Activated T-helper 1 cell treated with Interleukin-2 at 50 U/mL for 16 hours (primary cell): ENCODE results near the gene ST6GAL1.
"Not testable (repeated sequence)": the region's sequence is repeated elsewhere in the genome, so short reads cannot be mapped to it uniquely, and the experiment has no call there.

Experiments
- DNase-seq: peaks from one replicate; pipeline ENCODE4 v3.0.0-alpha.2; 2020; ENCODE audit warnings: low read depth

The ST6GAL1 gene

GRCh38 chr3:187021748-187022402 lies 91.5 kb downstream of the ST6GAL1 start:
- no peak for DNase-seq

DNA sequence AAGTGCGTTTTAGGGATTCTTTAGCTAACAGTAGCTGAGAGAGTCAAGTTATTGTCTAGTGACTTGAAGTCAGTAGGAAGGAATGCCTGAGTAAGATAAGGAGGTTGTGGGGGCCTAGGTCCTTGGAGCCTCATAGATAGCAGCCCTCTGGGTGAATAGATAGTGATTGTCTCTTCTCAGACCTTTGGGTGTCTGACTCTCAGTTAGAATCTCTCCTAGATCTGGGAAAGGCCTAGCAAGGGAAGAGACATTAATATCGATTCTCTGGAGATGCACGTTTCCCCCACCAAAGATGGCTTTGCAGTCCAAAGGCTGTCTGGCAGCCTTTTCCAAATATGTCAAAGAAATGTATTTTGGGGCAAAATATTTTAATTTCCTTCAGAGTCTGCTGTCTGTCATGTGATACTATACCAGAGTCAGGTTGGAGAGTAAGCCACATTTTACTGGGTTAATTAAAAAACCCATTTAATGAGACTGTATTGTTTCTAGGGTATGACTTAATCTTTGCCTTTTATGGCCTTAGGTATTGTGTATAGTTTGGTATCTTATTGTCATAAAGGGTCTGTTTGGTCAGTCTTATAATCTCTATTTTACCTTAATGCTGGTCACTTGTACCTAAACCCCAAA lies 92.2 kb downstream of the ST6GAL1 start:
- no peak for DNase-seq

DNA sequence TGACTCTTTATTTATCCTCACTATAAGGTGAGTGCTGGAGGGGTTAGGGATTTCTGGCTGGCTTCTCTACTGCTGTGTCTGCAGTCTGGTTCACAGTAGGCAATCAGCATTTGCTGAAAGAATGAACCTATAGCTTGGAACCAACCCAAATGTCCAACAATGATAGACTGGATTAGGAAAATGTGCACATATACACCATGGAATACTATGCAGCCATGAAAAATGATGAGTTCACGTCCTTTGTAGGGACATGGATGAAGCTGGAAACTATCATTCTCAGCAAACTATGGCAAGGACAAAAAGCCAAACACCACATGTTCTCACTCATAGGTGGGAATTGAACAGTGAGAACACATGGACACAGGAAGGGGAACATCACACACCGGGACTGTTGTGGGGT lies 93.0 kb downstream of the ST6GAL1 start:
- not testable (repeated sequence) for DNase-seq

DNA sequence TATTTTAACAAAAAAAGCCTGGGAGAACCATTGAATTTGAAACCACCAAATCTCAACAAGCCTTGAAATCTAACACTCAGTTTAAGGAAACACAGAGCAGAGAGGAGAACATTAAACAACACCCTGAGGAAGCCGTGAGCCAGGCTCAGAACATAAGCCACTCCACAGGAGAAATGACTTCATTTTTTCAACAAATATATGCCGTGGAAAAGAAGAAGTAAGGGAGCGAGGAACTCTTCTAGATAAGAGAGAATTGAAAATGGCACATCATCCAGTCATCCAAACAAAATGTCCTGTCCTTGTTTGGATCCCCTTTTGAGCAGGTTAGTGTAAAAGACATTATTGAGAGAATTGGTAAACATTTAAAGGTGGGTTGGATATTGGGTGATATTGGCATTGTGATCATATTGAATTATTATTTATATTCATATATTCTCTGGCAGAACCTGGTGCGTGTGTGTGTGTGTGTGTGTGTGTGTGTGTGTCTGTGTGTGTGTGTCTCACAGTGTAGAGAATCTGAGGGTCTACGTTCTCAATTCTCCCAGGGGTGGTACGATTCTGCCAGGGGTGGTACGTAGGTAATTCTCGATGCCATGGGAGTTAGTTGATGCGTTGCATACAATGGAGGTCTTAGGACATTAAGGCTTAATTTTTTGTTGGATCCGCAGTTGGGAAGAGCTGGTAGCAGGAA lies 94.4 kb downstream of the ST6GAL1 start:
- DNase-seq, result no peak

GRCh38 chr3:187025254-187025655 lies 94.9 kb downstream of the ST6GAL1 start:
- peak; percentile 10 for DNase-seq

GRCh38 chr3:187025656-187026316 lies 95.5 kb downstream of the ST6GAL1 start:
- no peak for DNase-seq

DNA sequence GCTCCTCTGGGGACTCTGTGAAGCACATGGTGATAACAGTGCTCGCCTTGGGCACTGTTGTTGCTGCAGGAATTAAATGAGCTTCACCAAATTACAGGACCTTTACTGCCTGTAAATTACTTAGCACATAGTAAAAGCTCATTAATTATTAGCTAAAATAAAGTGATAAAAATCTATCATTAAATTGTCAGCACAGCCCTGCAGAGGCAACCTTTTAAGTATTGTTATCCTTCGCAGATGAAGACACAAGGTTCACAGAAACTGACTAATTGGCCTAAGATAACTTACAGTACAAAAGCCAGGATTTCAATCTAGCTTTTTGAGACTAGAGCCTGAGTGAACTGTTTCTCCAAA lies 96.0 kb downstream of the ST6GAL1 start:
- DNase-seq, result no peak

DNA sequence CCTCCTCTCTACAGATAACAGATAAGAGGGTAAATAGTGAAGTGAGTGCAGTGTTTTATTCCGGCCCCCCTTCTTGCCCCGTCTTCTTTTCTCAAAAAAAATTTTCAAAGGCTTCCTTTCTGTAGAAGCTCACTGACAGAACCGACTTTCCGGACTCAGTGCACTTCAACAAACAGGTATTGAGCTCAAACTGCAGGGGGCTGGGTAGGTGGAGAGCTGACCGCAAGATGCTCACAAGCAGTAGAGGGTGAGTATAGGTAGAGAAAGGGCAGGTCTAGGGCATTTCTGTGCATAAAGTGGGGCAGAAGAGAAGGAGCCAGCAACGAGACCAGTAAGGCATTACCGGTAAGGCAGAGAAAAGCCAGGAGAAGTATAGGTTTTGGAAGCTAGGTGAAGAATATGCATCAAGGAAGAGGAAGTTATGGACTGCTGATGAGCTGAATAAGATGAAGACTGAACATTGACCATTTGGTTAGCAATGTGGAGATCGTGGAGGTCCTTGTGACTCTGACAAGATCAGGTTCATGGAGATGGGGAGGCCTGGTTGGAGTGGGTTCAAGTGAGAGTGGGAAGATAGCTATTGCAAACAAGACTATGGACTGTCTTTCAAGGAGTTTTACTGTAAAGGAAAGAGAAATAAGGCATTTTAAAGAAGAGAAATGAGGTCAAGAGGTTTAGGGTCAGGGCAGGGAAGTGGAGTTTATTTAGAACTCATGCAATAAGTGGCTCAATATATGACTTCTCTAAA lies 97.4 kb downstream of the ST6GAL1 start:
- DNase-seq, result peak; percentile 60

GRCh38 chr3:187031934-187032333 lies 101.6 kb downstream of the ST6GAL1 start:
- DNase-seq, result no peak

DNA sequence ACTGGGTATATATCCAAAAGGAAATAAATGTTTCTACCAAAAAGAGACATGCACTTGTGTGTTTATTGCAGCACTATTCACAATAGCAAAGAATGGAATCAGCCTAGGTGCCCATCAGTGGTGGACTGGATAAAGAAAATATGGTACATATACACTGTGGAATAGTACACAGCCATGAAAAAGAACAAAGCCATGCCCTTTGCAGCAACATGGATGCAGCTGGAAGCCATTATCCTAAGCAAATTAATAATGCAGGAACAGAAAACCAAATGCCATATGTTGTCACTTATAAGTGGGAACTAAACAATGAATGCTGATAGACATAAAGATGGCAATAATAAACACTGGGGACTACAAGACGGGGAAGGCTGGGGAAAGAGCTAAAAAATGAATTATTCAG lies 106.1 kb downstream of the ST6GAL1 start:
- no peak for DNase-seq

GRCh38 chr3:187039100-187039722 lies 108.9 kb downstream of the ST6GAL1 start:
- DNase-seq, result no peak

DNA sequence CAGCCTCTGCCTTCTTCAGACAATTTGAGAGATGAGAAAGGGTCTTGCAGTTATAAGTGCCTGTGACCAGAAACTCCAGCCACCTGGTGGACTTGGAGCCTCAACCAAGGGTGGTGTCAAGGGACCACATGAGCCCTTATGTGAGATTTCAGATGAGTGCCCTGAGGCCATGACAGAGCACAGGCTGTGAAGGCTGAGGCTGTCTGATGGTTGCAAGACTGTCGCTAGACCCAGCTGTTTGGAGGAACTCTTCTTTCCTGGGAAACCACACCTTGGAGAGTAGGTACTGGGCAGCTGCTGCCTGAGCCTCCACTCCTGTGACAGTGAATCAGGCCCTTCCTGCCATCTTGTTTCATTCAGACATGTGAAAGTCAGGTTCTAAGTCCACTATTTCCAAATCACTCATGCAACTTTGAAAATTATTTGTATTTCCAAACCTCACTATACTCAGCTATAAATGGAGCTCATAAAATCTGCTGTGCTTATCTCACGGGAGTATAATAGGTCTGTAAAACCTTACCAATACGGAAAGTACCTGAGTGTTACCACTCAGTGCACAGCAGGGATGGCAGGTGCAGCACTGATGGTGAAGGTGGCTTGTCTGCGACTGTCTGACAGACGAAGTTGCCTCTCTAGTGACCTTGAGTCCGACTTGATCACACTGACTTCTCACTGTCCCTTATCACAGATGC lies 109.5 kb downstream of the ST6GAL1 start:
- DNase-seq, result no peak

GRCh38 chr3:187040516-187041361 lies 110.4 kb downstream of the ST6GAL1 start:
- no peak for DNase-seq

- DNase-seq, result peak; percentile 24
Measured at GRCh38 chr3:187041362-187042307, 111.3 kb downstream of the ST6GAL1 start.

- DNase-seq, result no peak
Measured at GRCh38 chr3:187042346-187042745, 112.0 kb downstream of the ST6GAL1 start.

DNA sequence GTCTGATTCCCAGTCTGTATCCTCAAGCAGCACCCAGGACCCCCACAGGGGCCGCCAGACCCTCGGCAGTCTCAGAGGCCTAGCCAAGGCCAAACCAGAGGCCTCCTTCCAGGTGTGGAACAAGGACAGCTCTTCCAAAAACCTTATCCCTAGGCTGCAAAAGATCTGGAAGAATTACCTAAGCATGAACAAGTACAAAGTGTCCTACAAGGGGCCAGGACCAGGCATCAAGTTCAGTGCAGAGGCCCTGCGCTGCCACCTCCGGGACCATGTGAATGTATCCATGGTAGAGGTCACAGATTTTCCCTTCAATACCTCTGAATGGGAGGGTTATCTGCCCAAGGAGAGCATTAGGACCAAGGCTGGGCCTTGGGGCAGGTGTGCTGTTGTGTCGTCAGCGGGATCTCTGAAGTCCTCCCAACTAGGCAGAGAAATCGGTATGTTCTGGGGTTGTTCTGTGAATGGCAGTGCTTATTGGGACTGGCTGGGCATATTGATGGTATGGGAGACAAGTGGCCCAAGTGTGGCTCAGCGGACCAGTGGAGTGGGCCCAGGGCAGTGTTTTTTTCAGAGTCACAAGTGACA lies 112.6 kb downstream of the ST6GAL1 start:
- DNase-seq, result no peak

DNA sequence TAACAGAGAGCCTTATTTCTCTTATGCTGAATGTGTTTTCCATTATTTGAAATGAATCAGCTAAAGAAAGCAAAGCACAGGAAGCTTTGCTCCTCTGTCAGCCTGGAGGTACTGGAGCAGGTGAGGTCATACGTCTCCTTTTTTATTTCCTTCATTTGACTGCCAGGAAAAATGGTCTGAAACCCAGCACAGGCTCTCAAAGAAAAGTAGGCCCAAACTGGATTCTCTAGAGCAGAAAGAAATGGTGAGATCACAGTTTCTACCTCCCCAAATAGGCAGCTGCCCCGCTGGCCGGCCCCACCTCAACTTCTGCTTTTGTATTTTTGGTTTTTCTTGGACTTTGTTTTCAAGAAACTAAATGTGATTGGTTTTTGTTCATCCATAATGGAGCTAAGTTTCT lies 113.9 kb downstream of the ST6GAL1 start:
- DNase-seq, result no peak

DNA sequence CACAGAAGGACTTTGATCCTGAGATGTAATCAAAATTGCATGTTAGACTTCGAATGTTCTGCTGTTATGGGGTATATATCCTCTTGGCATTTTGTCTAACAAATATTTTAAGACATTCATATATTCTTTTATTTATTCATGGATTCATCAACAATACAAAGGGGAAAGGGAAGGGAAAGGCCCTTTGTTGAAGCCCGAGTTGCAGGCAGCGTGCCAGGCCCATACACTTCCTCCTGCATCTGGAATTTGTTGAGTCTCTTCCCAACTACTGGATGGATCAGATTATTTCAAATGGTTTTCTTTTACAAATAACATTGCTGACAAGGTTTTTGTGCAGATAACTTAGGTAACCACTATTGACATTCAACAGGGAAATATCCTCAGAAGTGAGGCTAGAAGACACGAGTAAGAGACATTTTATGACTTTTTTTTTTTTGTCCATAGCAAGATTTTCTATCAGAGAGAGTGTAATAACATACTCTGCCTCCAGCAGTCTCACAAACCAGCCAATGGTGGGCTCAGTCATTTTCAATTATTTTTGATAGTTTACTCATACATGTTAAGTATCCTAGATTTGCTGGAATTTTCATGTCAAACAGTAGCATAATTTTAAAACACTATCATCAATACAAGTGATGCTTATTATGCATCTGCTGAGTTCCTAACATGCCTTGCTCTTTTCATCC lies 114.7 kb downstream of the ST6GAL1 start:
- DNase-seq, result no peak
